Measurements from ENCODE around the gene ZFP69B.

ZFP69B gene

GRCh38 chr1:40411294-40411693 is 39.0 kb upstream of the ZFP69B start:
- no peak for TF ChIP-seq CTCF (IDR thresholded peaks at IDR 0.05; ENCODE audit: low read length, missing control alignments)
- no peak for DNase-seq (ENCODE audit: low read depth)
- no peak overlapping the region for H3K4me3 ChIP-seq (replicated peaks; ENCODE audit: low read depth, low read length)

- TF ChIP-seq CTCF (IDR thresholded peaks at IDR 0.05; ENCODE audit: low read length, missing control alignments): no peak
- no peak overlapping the region for H3K4me3 ChIP-seq (replicated peaks; ENCODE audit: low read depth, low read length)
- DNase-seq (ENCODE audit: low read depth): no peak
Observed at GRCh38 chr1:40411843-40412242, 38.4 kb upstream of the ZFP69B start.

- no peak overlapping the region for H3K4me3 ChIP-seq (replicated peaks; ENCODE audit: low read depth, low read length)
- DNase-seq (ENCODE audit: low read depth): no peak
- TF ChIP-seq CTCF (IDR thresholded peaks at IDR 0.05; ENCODE audit: low read length, missing control alignments): no peak
Observed at GRCh38 chr1:40413527-40414252, 36.6 kb upstream of the ZFP69B start.

GRCh38 chr1:40414331-40414730 is 35.9 kb upstream of the ZFP69B start:
- TF ChIP-seq CTCF (IDR thresholded peaks at IDR 0.05; ENCODE audit: low read length, missing control alignments): no peak
- no peak for DNase-seq (ENCODE audit: low read depth)
- H3K4me3 ChIP-seq (replicated peaks; ENCODE audit: low read depth, low read length): no peak overlapping the region

GRCh38 chr1:40416709-40417108 is 33.6 kb upstream of the ZFP69B start:
- TF ChIP-seq CTCF (IDR thresholded peaks at IDR 0.05; ENCODE audit: low read length, missing control alignments): no peak
- H3K4me3 ChIP-seq (replicated peaks; ENCODE audit: low read depth, low read length): no peak overlapping the region
- DNase-seq (ENCODE audit: low read depth): no peak

- no peak for TF ChIP-seq CTCF (IDR thresholded peaks at IDR 0.05; ENCODE audit: low read length, missing control alignments)
- H3K4me3 ChIP-seq (replicated peaks; ENCODE audit: low read depth, low read length): no peak overlapping the region
- peak; percentile 53 for DNase-seq (ENCODE audit: low read depth)
Observed at GRCh38 chr1:40421431-40422384, 28.6 kb upstream of the ZFP69B start.
